ENCODE data around the gene ETF1.
A peak's percentile ranks its signal among the peaks of the same experiment; 100 is the strongest.

ETF1 gene

GRCh38 chr5:138542956-138543729 lies at the start of gene ETF1:
ETF1 (minus strand) TSS chr5:138543236; CDS start chr5:138542918, 318 bp downstream.
- peak; percentile 100 for DNase-seq

GRCh38 chr5:138588013-138588788 lies 45.2 kb upstream of the ETF1 start:
- DNase-seq: no peak

DNA sequence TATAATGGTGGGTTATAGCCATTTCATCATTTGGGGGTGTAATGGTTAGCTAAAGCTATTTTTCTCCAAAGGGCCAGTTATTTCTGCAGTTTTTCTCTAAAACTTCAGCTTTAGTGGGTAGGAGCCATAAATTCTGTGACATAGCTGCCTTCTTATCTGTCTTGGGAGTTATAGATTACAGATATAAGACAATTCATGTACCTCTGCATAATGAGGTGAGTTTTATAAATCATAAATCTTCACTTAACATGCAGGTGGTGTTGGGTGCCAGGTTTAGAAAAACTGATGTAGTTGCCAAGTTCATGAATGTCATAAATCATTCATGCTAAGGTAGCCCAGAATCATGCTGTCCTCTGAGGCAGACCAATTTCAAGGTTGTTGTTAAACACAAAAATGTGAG lies 42.1 kb upstream of the ETF1 start:
- no peak for DNase-seq

GRCh38 chr5:138583984-138584637 lies 41.1 kb upstream of the ETF1 start:
- no peak for DNase-seq

DNA sequence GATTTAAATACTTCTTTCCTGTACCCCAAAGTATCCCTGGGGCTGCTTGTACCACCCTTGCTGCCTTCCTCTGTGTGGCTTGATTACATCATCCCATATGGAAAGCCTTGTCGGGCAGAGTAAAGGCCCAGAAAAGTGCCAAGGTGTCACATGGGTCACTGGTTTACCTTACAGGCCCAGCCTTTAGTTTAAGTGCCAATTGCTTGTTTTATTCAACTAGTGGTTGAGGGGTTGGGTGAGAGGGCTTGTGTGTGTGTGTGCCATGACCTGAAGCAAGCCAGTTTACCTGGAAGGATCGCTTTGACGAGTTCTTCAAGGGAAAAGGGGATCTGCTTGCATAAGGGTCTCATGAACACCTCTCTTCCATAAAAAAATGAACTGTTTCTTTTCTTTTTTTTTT lies 39.9 kb upstream of the ETF1 start:
- no peak for DNase-seq

GRCh38 chr5:138580777-138581176 lies 37.7 kb upstream of the ETF1 start:
- DNase-seq: no peak

GRCh38 chr5:138580001-138580400 lies 37.0 kb upstream of the ETF1 start:
- no peak for DNase-seq

DNA sequence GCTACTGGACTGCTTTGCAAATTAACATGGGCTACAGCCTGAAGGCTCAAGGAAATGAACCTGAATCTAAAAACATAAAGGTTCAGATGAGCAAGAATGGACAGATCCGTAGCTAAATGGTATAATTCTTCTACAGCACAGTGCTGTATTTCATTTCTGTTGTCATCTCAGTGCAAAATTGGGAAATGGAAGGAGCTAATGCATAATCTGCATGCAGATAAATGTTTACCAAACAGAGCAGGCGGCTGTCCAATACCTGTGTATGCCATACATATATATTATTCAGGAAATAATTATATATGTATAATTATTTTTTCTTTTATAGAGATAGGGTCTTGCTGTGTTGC lies 36.5 kb upstream of the ETF1 start:
- DNase-seq: no peak

DNA sequence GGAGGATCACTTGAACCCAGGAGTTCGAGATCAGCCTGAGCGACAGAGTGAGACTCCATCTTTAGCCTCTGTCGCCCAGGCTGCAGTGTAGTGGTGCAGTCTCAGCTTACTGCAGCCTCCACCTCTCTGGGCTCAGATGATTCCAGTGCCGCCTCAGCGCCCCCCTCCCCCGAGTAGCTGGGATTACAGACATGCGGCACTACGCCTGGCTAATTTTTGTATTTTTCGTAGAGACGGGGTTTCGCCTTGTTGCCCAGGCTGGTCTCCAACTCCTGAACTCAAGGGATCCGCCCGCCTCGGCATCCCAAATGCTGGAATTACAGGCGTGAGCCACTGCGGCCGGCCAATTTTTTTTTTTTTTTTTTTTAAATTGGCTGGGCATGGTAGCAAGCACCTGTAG lies 34.4 kb upstream of the ETF1 start:
- no peak for DNase-seq

GRCh38 chr5:138575194-138576015 lies 32.4 kb upstream of the ETF1 start, which contains the start of gene HSPA9:
HSPA9 (minus strand) TSS chr5:138575401; CDS start chr5:138575318, 83 bp downstream.
- DNase-seq: peak; percentile 99

GRCh38 chr5:138574744-138575193 lies 31.7 kb upstream of the ETF1 start:
- no peak for DNase-seq

- DNase-seq: no peak
Observed at GRCh38 chr5:138573949-138574670, 31.1 kb upstream of the ETF1 start.

DNA sequence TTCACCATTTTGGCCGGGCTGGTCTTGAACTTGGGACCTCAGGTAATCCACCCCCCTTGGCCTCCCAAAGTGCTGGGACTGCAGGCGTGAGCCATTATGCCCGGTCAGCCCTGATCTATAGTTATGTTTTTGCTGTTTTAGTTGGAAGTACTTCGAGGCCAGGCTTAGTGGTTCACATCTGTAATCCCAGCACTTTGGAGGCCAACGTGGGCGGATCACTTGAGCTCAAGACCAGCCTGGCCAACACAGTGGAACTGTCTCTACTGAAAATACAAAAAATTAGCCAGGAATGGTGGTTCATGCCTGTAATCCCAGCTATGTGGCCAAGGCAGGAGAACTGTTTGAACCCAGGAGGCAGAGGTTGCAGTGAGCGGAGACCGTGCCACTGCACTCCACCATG lies 30.2 kb upstream of the ETF1 start:
- DNase-seq: no peak

- no peak for DNase-seq
Observed at GRCh38 chr5:138570871-138571270, 27.8 kb upstream of the ETF1 start.

GRCh38 chr5:138569782-138570181 lies 26.7 kb upstream of the ETF1 start:
- no peak for DNase-seq

GRCh38 chr5:138568061-138568824 lies 25.2 kb upstream of the ETF1 start:
- no peak for DNase-seq

- DNase-seq: no peak
Observed at GRCh38 chr5:138566792-138567191, 23.8 kb upstream of the ETF1 start.

GRCh38 chr5:138565100-138565821 lies 22.2 kb upstream of the ETF1 start:
- DNase-seq: no peak

DNA sequence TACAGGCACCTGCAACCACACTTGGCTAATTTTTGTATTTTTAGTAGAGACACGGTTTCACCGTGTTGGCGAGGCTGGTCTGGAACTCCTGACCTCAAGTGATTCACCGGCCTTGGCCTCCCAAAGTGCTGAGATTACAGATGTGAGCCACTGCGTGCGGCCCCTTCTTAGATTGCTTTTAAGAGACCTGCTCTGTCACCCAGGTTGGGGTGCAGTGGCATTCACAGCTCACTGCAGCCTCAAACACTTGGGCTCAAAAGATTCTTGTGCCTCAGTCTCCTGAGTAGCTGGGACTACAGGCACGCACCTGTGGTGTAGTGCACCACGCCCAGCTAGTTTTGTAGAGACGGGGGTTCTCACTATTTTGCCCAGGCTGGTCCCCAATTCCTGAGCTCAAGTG lies 21.2 kb upstream of the ETF1 start:
- DNase-seq: no peak

DNA sequence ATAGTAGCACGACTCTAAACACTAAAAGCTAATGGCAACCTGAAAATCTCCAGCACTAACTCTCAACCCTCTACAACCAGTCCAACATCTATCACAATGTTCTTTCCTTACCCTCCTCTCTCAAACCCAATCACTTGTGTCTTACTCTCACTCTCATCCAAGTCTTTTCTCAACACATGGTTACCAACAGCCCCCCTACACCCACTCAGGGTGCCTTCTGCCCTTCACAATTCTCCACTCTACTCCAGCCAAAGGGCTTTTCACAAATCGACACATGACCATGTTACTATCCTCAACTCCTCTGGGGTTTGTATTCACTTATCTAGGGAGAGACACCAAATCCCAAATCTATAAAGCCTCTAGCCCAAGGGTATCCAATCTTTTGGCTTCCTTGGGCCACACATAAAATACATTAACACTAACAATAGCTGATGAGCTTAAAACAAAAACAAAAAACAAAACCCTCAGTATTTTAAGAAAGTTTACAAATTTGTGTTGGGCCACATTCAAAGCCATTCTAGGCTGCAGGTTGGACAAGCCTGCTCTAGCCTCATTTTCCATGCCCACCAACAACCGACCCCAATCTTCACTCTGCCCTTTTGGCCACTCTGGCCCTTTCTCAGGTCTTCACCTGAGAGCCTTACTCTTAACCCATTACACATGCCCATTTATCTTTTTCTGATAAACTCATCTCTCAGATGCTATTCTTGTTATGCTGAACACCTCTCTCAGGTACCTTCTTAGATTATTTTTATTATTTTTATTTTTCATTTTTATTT lies 20.5 kb upstream of the ETF1 start:
- no peak for DNase-seq

Data from femur (tissue), 1 donor.